K562 (cell line): ENCODE results near the gene NDUFB10. TPM values are rescaled to one million over a fixed set of nuclear protein-coding genes. Genes with fewer than 3 reads are reported as not detected.

Source experiments
- ASH1L ChIP-seq: fragments of 450-650 bp; IDR thresholded peaks from 2 replicates; pipeline ENCODE4 v1.6.1; 2018; ENCODE audit warnings: borderline replicate concordance, mild to moderate bottlenecking, low read depth; ENCODE audit not compliant: partially characterized antibody
- BRD4 ChIP-seq: fragments of 200-600 bp; sonication (generic); IDR thresholded peaks from 2 replicates; pipeline ENCODE4 v1.6.1; 2017; ENCODE audit warnings: inconsistent platforms
- BRF1 ChIP-seq: IDR thresholded peaks from 3 replicates; pipeline ENCODE4 v1.6.1; 2011; ENCODE audit warnings: borderline replicate concordance, mild to moderate bottlenecking; ENCODE audit not compliant: insufficient read length; ENCODE audit errors: extremely low read depth
- CBFA2T2 ChIP-seq: fragments of 450-650 bp; conservative IDR thresholded peaks from 2 replicates; pipeline ENCODE4 v1.6.1; 2017; ENCODE audit warnings: mild to moderate bottlenecking
- CHCHD3 ChIP-seq: fragments of 250-450 bp; sonication (Bioruptor Pico); IDR thresholded peaks from 2 replicates; pipeline ENCODE4 v2.1.2; 2022; ENCODE audit warnings: mild to moderate bottlenecking
- DDX20 ChIP-seq: fragments of 450-650 bp; IDR thresholded peaks from 2 replicates; pipeline ENCODE4 v1.6.1; 2016; ENCODE audit warnings: missing genetic modification characterization, low read depth, mild to moderate bottlenecking, missing compliant biosample characterization, moderate library complexity
- ETV5 ChIP-seq: sonication (generic); formaldehyde crosslinking; IDR thresholded peaks from 2 replicates; pipeline ENCODE4 v1.4.0; 2020; ENCODE audit warnings: low read depth, mild to moderate bottlenecking, missing genetic modification reagents
- HDGF ChIP-seq: fragments of 450-650 bp; IDR thresholded peaks from 2 replicates; pipeline ENCODE4 v1.6.1; 2016
- HMG20B ChIP-seq: fragments of 250-450 bp; sonication (Bioruptor Pico); IDR thresholded peaks from 2 replicates; pipeline ENCODE4 v1.5.0; 2021; ENCODE audit warnings: mild to moderate bottlenecking
- MYC ChIP-seq, 2 experiments: fragments of 250-450 bp in 1 of 2; sonication (Bioruptor Pico) in 1 of 2; IDR thresholded peaks; 2 replicates each; pipeline versions ENCODE4 v1.5.1 to v1.6.1; 2012 to 2021; ENCODE audit warnings: low read depth in 2 of 2, borderline replicate concordance in 1 of 2, improper control_type of control experiment in 1 of 2, low read length in 1 of 2, mild to moderate bottlenecking in 1 of 2, moderate library complexity in 1 of 2
- NCOR1 ChIP-seq: fragments of 450-650 bp; IDR thresholded peaks from 2 replicates; pipeline ENCODE4 v1.6.1; 2016; ENCODE audit warnings: mild to moderate bottlenecking, moderate library complexity
- SMARCE1 ChIP-seq: fragments of 450-650 bp; IDR thresholded peaks from 2 replicates; pipeline ENCODE4 v1.7.1; 2016; ENCODE audit warnings: mild to moderate bottlenecking
- SOX6 ChIP-seq: fragments of 450-650 bp; IDR thresholded peaks from 2 replicates; pipeline ENCODE4 v1.6.1; 2014; ENCODE audit warnings: mild to moderate bottlenecking
- SP2 ChIP-seq: IDR thresholded peaks from 2 replicates; pipeline ENCODE4 v1.6.1; 2011; ENCODE audit warnings: mild to moderate bottlenecking, low read depth, low read length, moderate library complexity; ENCODE audit not compliant: poor library complexity, severe bottlenecking; ENCODE audit errors: extremely low read depth
- TCFL5 ChIP-seq: fragments of 250-450 bp; sonication (Bioruptor Pico); conservative IDR thresholded peaks from 2 replicates; pipeline ENCODE4 v1.6.1; 2021; ENCODE audit warnings: mild to moderate bottlenecking, moderate library complexity, matching md5 sums
- TEAD1 ChIP-seq, 2 experiments: fragments of 450-650 bp in 1 of 2; sonication (generic) in 1 of 2; formaldehyde crosslinking; IDR thresholded peaks; 2 replicates each; pipeline versions ENCODE4 v1.4.0 to v1.8.0; 2020 to 2022; ENCODE audit warnings: mild to moderate bottlenecking in 2 of 2, missing genetic modification reagents in 1 of 2
- polyA plus RNA-seq, 8 experiments: library from polyadenylated mRNA; depleted of rRNA in 4 of 8; stranded (reverse) in 5 of 8; unstranded in 3 of 8; fragments of >200 nt; fragmentation: Nextera tagmentation in 2 of 8; fragmentation: Illumina TruSeq in 1 of 8; extraction: Ambion mirVana in 2 of 8; extraction: Trizol in 1 of 8; gene quantifications; 2 replicates each; pipeline versions ENCODE4 v1.2.1 to v1.2.3, GENCODE V29; 2011 to 2014; ENCODE audit warnings: inconsistent platforms in 1 of 8, missing spikeins in 1 of 8
- total RNA-seq, 7 experiments: library from RNA; depleted of rRNA in 6 of 7; stranded (reverse); fragments of >200 nt in 6 of 7; fragmentation: Illumina TruSeq in 2 of 7; extraction: Trizol in 2 of 7; gene quantifications; 2 replicates each; pipeline versions ENCODE4 v1.2.1 to v1.2.3, GENCODE V29; 2011 to 2021; ENCODE audit warnings: low replicate concordance in 1 of 7
- TF ChIP-seq, protein P1 (sequence below): fragments of 450-650 bp; formaldehyde crosslinking; IDR thresholded peaks from 2 replicates; pipeline ENCODE4 v1.4.0; 2020; ENCODE audit warnings: mild to moderate bottlenecking, moderate library complexity
- TF ChIP-seq, protein P2 (sequence below): fragments of 450-650 bp; IDR thresholded peaks from 2 replicates; pipeline ENCODE4 v1.6.1; 2016; ENCODE audit warnings: borderline replicate concordance
- TF ChIP-seq, protein P3 (sequence below), 2 experiments: IDR thresholded peaks; 2 replicates each; pipeline ENCODE4 v1.6.1; 2011; ENCODE audit warnings: borderline replicate concordance in 1 of 2, control low read depth in 1 of 2, low read depth in 1 of 2, low read length in 1 of 2, mild to moderate bottlenecking in 1 of 2, mixed read lengths in 1 of 2, moderate library complexity in 1 of 2; ENCODE audit not compliant: insufficient read depth in 1 of 2, insufficient read length in 1 of 2, poor library complexity in 1 of 2, severe bottlenecking in 1 of 2; ENCODE audit errors: extremely low read depth in 1 of 2
- TF ChIP-seq, protein P4 (sequence below): fragments of 450-650 bp; IDR thresholded peaks from 2 replicates; pipeline ENCODE4 v1.7.0; 2016; ENCODE audit warnings: borderline replicate concordance

Gene NDUFB10
- total and polyA plus RNA-seq, 9 of the 15 experiments (the other 6 are each of a cell fraction or from before 2014, with no cell fraction given), result 69.3 to 527 (median 161) TPM

DNA sequence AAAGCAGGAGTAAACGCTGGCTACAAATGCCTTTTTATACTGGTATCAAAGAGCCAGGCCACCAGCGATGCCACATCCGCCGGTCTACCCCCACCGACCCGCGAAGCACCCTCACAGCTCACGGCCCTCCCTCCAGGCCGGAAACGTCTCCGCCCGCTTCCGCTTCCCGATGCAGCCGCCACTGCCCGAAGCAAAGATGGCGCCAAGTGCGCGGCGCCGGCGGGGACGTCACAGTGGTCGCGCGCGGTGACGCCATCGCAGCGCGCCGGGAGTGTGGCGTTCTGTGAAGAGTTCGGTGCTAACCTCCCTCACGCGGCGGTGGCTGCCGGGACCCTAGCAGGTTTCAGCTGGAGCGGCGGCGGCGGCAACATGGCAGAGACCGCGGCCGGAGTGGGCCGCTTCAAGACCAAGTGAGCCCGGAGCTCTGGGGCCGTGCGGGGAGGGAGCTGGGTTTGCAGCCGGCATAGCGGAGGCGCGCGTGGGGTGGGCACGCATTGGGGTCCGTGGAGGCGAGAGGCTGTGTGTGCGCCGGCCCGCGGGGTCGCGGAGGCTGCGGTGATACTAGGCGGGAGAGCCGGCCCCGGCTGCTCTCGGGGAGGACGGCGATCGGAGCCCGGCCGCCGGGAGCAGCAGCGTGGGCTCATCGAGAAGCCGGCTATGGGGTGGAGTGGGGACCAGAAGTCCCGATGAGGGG is 12.6 kb downstream of the NDUFB10 start, which contains the start of gene TBL3 (continued):
- TF ChIP-seq, protein P1, sequence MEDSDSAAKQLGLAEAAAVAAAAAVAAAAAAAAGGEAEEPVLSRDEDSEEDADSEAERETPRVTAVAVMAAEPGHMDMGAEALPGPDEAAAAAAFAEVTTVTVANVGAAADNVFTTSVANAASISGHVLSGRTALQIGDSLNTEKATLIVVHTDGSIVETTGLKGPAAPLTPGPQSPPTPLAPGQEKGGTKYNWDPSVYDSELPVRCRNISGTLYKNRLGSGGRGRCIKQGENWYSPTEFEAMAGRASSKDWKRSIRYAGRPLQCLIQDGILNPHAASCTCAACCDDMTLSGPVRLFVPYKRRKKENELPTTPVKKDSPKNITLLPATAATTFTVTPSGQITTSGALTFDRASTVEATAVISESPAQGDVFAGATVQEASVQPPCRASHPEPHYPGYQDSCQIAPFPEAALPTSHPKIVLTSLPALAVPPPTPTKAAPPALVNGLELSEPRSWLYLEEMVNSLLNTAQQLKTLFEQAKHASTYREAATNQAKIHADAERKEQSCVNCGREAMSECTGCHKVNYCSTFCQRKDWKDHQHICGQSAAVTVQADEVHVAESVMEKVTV (CRISPR knock-in tag), result peak; percentile 27; the same call in 1 of the 2 replicates
- TF ChIP-seq DDX20 (tag) (no peak), CHCHD3 (no peak), ETV5 (CRISPR knock-in tag) (peak; percentile 96), BRF1 (no peak), HDGF (no peak), HMG20B (CRISPR knock-in tag) (no peak), TEAD1 (CRISPR knock-in tag; IDR thresholded peaks at IDR 0.05) (no peak; a peak in 1 of 4 replicates), CBFA2T2 (no peak), SP2 (no peak), TCFL5 (no peak), BRD4 (no peak), SOX6 (0 out of 2 replicates have a peak, but pooled peaks have one; percentile 28), NCOR1 (peak; percentile 27; the same call in 1 of the 2 replicates), ASH1L (no peak), SMARCE1 (no peak), MYC (IDR thresholded peaks at IDR 0.05; ENCODE audit: low read depth, low read length) (peak; percentile 97), MYC (CRISPR knock-in tag; IDR thresholded peaks at IDR 0.05; ENCODE audit: borderline replicate concordance, low read depth) (0 out of 2 replicates have a peak, but pooled peaks have one; percentile 48)
- TF ChIP-seq, protein P2, sequence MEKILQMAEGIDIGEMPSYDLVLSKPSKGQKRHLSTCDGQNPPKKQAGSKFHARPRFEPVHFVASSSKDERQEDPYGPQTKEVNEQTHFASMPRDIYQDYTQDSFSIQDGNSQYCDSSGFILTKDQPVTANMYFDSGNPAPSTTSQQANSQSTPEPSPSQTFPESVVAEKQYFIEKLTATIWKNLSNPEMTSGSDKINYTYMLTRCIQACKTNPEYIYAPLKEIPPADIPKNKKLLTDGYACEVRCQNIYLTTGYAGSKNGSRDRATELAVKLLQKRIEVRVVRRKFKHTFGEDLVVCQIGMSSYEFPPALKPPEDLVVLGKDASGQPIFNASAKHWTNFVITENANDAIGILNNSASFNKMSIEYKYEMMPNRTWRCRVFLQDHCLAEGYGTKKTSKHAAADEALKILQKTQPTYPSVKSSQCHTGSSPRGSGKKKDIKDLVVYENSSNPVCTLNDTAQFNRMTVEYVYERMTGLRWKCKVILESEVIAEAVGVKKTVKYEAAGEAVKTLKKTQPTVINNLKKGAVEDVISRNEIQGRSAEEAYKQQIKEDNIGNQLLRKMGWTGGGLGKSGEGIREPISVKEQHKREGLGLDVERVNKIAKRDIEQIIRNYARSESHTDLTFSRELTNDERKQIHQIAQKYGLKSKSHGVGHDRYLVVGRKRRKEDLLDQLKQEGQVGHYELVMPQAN, result peak; percentile 92
- TF ChIP-seq, protein P3, sequence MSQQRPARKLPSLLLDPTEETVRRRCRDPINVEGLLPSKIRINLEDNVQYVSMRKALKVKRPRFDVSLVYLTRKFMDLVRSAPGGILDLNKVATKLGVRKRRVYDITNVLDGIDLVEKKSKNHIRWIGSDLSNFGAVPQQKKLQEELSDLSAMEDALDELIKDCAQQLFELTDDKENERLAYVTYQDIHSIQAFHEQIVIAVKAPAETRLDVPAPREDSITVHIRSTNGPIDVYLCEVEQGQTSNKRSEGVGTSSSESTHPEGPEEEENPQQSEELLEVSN (IDR thresholded peaks at IDR 0.05; ENCODE audit: borderline replicate concordance in 1 of 2, extremely low read depth in 1 of 2, insufficient read depth in 1 of 2, insufficient read length in 1 of 2, low read depth in 1 of 2, low read length in 1 of 2, poor library complexity in 1 of 2, severe bottlenecking in 1 of 2), result peak; percentile 57 to 73
- TF ChIP-seq, protein P4, sequence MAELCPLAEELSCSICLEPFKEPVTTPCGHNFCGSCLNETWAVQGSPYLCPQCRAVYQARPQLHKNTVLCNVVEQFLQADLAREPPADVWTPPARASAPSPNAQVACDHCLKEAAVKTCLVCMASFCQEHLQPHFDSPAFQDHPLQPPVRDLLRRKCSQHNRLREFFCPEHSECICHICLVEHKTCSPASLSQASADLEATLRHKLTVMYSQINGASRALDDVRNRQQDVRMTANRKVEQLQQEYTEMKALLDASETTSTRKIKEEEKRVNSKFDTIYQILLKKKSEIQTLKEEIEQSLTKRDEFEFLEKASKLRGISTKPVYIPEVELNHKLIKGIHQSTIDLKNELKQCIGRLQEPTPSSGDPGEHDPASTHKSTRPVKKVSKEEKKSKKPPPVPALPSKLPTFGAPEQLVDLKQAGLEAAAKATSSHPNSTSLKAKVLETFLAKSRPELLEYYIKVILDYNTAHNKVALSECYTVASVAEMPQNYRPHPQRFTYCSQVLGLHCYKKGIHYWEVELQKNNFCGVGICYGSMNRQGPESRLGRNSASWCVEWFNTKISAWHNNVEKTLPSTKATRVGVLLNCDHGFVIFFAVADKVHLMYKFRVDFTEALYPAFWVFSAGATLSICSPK, result no peak
